ENCODE data around the gene KCNMB1. TPM values are rescaled to one million over a fixed set of nuclear protein-coding genes. Genes with fewer than 3 reads are reported as not detected.

Gene KCNMB1, protein sequence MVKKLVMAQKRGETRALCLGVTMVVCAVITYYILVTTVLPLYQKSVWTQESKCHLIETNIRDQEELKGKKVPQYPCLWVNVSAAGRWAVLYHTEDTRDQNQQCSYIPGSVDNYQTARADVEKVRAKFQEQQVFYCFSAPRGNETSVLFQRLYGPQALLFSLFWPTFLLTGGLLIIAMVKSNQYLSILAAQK
- total RNA-seq (2014; rRNA removed; shearing (Covaris generic)): not detected in 2 replicates

GRCh38 chr5:170388818-170389549, at the start of gene KCNMB1:
TSS of gene KCNMB1 (minus strand) at chr5:170389367. CDS start at chr5:170385447, 3,920 bp downstream.

Other genes starting within 250 kb of the KCNMB1 start
- 0.58 and 6.4 TPM in 2 replicates for gene C5orf58, start 156.4 kb downstream of the KCNMB1 start, total RNA-seq (2014; rRNA removed; shearing (Covaris generic))
- 0.05 and 1.1 TPM in 2 replicates for gene LCP2, start 91.6 kb downstream of the KCNMB1 start, total RNA-seq (2014; rRNA removed; shearing (Covaris generic))
- not detected in 2 replicates for gene KCNIP1, start 114.7 kb upstream of the KCNMB1 start, total RNA-seq (2014; rRNA removed; shearing (Covaris generic))

Measured in A375 (cell line).